H7 (cell line): Measurements from ENCODE around the gene CDON. TPM values are rescaled to one million over a fixed set of nuclear protein-coding genes. Genes with fewer than 3 reads are reported as not detected.
"Not testable (repeated sequence)": the region's sequence is repeated elsewhere in the genome, so short reads cannot be mapped to it uniquely, and the experiment has no call there.

Experiments used
- DNase-seq: peaks from one replicate; pipeline ENCODE4 v3.0.0; 2012
- H3K27me3 ChIP-seq: 2 replicates; pipeline ENCODE4 v1.6.0; 2011; ENCODE audit warnings: mild to moderate bottlenecking, low read length; ENCODE audit not compliant: control insufficient read depth, insufficient read depth
- H3K36me3 ChIP-seq: replicated peaks from 2 replicates; pipeline ENCODE4 v1.5.1; 2011; ENCODE audit warnings: low read length; ENCODE audit not compliant: control insufficient read depth, insufficient read depth
- H3K4me3 ChIP-seq: 2 replicates; pipeline ENCODE4 v1.5.1; 2011; ENCODE audit warnings: low read depth, mild to moderate bottlenecking, control low read depth, low read length, moderate library complexity; ENCODE audit not compliant: insufficient read depth
- total RNA-seq: library from RNA; depleted of rRNA; stranded (reverse); fragments of >200 nt; shearing (Covaris generic); gene quantifications from 2 replicates; pipeline ENCODE4 v1.2.3, GENCODE V29; 2014

CDON gene
- total RNA-seq, 1 experiment from 2014 or later, result 22.7 TPM

DNA sequence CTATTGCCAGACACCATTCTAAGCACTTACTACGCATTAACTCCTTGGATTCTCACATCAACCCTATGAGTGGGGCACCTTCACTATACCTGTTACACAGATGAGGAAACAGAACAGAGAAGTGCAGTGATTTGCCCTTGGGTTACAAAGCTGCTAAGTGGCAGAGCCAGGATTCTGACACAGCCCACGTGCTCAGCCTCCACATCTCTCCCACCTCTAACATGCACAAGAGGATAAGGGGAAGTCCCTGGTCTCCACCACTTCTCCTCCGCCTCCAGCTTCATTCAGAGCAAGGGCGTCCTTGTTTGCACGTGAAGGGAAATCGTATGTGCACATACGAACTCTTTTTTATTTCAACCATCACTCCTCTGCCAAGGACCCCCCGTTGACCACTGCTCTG lies 53.7 kb downstream of the CDON start:
- Histone ChIP-seq H3K36me3 (no peaks in the 10 kb centered on the region), H3K4me3 (no peak overlapping the region), H3K27me3 (no peaks in the 10 kb centered on the region)
- no peak for DNase-seq

DNA sequence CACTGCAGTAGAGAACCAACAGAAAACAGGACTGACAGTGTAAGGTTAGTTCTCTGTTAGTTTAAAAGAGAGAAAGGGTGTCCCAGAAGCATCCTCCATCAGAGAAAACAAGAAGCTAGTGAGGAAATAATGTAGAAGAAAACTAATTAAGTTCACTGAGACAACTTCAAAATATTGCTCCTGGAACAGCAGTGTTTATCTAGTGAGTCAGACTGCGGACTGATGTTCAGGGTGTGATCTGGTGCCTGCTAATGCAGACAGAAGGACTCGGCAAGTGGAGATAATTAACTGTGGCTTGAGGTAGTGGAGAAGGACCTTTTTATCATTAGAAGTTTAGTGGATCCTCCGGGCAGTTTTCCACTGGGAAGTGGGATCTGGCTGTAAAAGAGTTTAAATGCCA lies 55.4 kb downstream of the CDON start:
- no peak for DNase-seq
- Histone ChIP-seq H3K27me3 (no peaks in the 10 kb centered on the region), H3K4me3 (no peak overlapping the region), H3K36me3 (peaks cover 2% of the 10 kb centered on the region; the same call in 1 of the 2 replicates)

DNA sequence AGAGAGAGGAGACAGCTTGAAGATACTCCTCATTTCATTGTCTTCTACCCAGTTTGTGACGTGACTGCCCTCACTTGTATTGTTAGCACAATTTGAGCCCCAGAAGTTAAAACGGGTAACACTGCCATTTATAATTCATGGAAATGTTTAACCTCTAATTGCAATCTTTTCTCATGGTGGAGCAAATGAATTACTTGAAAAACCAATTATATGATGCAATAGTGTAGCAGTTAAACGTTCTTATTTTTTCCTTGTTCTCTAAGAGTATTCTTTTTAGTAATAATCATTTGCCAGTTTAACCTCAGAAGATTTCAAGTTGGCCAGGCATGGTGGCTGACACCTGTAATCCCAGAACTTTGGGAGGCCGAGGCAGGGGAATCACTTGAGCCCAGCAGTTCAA lies 56.6 kb downstream of the CDON start:
- Histone ChIP-seq H3K27me3 (no peaks in the 10 kb centered on the region), H3K4me3 (no peak overlapping the region), H3K36me3 (peaks cover 2% of the 10 kb centered on the region; the same call in 1 of the 2 replicates)
- no peak for DNase-seq

DNA sequence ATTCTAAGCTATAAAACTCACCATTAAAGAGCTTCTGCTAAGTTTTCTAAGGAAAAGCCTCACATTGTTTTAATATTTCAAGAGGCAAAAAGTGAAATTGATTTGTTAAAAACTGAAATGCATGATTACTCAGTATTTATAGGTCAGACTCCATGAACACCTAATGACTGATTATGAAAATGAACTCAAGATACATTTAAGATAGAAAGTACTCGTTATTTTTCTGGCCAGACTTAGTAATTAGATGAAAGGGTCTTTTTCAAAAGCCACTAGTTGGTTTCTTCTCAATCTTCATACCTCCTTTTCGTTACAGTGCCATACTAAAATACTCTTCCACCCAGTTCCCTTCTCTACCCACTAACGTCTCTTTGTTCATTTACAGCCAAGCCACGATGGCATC lies 60.5 kb downstream of the CDON start:
- Histone ChIP-seq H3K36me3 (peaks cover 5% of the 10 kb centered on the region), H3K4me3 (no peak overlapping the region), H3K27me3 (no peaks in the 10 kb centered on the region)
- DNase-seq, result no peak

DNA sequence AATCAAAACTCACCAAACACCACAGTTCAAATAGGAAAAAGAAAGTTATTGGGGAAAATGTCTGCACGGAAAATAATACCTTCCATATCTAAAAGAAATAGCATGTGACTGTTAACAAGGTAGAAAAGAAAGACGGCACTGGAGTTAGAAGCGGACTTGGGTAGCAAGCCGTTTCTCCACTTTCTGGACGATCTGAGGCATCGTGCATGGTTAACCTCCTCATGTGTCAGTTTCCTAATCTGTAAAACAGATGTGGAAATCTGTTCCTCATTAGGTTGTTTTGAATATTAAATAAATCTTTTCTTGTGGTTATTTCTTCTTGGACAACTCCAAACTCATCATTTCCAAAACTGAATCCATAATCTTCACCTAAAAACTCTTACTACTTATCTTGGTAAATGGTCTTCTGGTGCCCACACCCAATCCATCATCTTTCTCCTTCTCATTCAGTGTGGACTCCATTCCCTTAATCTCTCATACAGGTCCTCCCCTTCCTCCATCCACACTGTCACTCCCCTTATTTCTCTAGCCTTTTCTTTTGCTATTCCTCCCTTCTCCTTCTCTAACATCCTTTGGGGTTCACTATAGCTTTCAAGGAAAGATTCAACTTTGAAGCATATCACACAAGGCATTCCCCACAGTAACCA lies 63.3 kb downstream of the CDON start:
- DNase-seq, result no peak
- peaks cover 6% of the 10 kb centered on the region for H3K36me3 ChIP-seq
- H3K4me3 ChIP-seq, result no peak overlapping the region
- no peaks in the 10 kb centered on the region for H3K27me3 ChIP-seq

DNA sequence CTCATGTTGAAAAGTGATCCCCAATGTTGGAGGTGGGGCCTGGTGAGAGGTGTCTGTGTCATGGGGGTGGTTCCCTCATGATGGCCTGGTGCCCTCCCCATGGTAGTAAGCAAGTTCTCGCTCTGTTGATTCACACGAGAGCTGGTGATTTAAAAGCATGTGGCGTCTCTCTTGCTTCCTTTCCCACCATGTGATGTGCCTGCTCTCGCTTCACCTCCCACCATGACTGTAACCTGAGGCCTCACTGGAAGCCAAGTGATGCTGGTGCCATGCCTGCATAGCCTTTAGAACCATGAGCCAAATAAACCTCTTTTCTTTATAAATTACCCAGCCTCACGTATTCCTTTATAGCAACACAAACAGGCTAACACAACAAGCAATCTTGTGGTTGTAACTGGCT lies 64.4 kb downstream of the CDON start:
- peaks cover 6% of the 10 kb centered on the region for H3K36me3 ChIP-seq
- H3K27me3 ChIP-seq, result no peaks in the 10 kb centered on the region
- H3K4me3 ChIP-seq, result no peak overlapping the region
- no peak for DNase-seq

DNA sequence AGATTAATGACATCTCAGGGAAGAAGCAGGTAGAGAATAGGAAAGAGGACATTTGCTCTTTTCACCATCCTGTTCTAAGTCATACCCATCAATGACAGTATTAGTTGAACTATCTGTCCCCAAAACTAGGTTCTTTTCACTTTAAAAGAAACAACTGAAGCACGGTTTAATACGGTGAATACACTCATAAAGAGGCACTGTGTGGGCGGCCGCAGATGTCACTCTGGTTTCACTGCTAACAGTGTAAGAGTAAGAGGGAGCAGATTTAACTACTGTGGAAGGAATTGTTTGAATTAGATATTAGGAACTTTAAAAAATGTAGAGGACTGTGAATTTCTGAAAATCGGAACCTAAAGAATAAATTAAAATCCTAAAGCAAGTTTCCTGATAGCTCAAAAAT lies 67.4 kb downstream of the CDON start:
- Histone ChIP-seq H3K4me3 (no peak overlapping the region), H3K27me3 (no peaks in the 10 kb centered on the region), H3K36me3 (peaks cover 5% of the 10 kb centered on the region)
- no peak for DNase-seq

DNA sequence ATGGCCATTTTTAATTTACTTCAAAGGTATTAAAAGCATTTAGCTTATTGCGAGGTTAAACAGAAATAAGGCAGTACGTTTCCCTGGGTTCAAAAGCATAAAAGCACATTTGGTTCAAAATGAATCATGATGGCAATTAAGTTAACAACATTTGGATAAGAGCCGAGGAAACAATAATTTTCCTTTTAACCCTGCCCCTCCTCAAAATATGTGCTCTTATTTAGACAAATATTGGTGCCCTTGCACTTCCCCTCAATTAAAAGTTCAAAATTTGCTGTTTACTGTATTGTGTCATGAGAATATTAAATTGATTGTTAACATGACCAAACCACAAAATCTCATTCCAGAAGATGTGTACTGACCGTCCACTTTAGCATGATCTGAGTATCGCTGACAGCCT lies 68.2 kb downstream of the CDON start:
- Histone ChIP-seq H3K36me3 (peaks cover 5% of the 10 kb centered on the region), H3K4me3 (no peak overlapping the region)
- no peak for DNase-seq

DNA sequence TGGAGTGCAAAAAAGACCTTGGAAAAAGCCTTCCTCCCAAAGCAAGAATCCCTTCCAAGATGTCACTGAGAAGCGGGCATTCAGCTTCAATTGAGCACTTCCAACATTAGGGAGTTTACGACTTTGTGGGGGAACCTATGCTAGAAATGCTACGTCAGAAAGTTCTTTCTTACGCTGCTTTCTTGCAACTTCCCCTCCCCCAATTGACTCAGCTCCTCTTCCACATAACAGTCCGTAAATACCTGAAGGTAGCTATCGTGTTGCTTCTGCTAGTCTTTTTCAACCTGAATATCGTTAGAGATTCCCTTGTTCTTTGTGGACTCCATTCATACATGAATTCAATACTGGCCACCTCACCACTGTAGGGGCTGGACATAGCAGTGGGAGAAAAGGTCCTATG lies 69.8 kb downstream of the CDON start:
- no peak overlapping the region for H3K4me3 ChIP-seq
- H3K36me3 ChIP-seq, result peaks cover 1% of the 10 kb centered on the region
- DNase-seq, result no peak
- no peaks in the 10 kb centered on the region for H3K27me3 ChIP-seq

More for the DNA sequence above, 68.2 kb downstream of the CDON start:
- H3K27me3 ChIP-seq, result no peaks in the 10 kb centered on the region

DNA sequence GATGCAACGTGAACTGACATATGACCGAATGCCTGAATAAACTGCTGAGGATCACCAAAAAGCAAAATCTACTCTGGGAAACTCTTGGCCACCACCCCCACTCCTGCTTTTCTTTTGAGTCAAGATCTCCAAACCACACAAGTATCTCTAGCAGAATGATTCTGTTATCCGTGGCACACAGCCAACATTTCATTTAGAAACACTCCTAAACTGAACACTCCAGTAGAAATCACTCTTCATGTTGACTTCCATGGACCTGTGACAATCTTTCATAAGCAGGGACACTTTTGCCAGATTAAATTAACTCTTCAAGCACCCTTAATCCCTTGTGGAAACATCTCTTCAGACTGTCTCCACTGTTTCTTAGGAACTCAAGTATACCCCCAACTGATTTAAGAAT lies 72.4 kb downstream of the CDON start:
- Histone ChIP-seq H3K36me3 (no peaks in the 10 kb centered on the region; the same call in none of the 2 replicates), H3K27me3 (no peaks in the 10 kb centered on the region), H3K4me3 (no peak overlapping the region)
- no peak for DNase-seq

DNA sequence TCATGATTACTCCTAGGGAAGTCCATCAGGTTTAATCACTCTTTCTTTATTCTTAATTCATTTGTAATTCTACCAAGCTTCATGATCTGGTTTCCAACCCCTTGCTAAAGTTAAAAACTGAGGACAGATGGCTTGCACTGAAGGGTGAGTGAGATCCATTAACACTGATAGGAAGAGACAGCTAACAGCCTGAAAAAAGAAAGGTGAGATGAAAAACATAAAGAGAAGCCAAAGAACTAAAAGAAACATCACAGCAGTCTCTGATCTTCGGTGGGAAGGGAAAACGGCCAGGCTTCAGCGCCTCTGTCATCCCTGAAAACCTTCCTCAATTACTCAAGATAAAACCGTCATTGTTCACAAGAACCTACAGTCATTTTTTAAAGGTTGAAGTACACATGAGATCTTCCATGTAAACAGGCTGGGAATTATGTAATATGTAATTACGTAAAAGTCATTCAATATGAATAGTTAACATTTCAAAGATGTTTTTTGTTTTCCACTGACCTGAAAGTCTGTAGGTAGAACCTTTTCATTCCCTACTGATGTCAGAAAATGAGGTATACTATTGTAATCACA lies 75.5 kb downstream of the CDON start:
- peaks cover 3% of the 10 kb centered on the region; the same call in 1 of the 2 replicates for H3K36me3 ChIP-seq
- no peaks in the 10 kb centered on the region for H3K27me3 ChIP-seq
- no peak for DNase-seq
- no peak overlapping the region for H3K4me3 ChIP-seq

DNA sequence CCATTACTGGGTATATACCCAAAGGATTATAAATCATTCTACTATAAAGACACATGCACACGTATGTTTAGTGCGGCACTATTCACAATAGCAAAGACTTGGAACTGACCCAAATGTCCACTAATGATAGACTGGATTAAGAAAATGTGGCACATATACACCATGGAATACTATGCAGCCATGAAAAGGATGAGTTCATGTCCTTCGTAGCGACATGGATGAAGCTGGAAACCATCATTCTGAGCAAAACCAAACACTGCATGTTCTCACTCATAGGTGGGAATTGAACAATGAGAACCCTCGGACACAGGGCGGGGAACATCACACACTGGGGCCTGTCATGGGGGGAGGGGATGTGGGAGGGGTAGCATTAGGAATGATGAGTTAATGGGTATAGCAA lies 76.7 kb downstream of the CDON start:
- not testable (repeated sequence) for H3K4me3 ChIP-seq, H3K36me3 ChIP-seq, DNase-seq, H3K27me3 ChIP-seq

DNA sequence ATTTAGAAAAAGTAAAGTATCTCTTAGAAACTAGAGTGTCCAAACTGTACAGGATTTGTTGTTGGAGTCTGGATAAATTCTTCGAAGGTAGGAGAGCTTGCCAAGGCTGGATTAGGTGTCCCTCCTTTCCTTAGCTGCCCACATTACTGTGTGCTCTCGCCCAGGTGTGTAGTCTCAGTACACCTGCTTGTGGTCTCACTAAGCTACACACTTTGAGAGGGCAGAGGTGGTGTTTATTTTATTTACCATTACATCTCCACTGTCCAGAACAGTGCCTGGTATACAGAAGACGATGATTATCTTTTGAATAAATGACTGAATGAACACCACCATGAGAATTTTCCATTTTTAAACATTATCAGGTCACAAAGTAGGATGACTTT lies 80.3 kb downstream of the CDON start:
- Histone ChIP-seq H3K36me3 (peaks cover 3% of the 10 kb centered on the region; the same call in 1 of the 2 replicates), H3K4me3 (no peak overlapping the region), H3K27me3 (no peaks in the 10 kb centered on the region)
- DNase-seq, result no peak

DNA sequence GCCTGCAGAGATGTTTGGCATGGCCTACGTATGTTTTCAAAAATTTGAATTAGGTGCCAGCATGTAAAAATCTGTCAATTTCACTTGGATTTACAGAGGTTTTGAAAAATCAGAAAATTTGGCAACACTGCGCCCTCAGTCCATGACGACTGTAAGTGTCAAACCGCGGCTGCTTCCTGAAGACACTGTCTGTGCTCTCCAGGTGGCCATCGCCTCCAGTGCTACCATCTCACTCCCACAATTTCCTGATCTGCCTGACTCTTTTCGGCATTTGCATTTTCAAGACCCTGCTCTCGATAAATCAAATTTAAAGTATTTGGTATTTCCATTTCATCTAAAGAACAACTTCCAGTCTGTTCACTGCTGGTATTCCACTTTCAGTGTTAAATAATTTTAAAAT lies 82.2 kb downstream of the CDON start:
- H3K4me3 ChIP-seq, result no peak overlapping the region
- peaks cover 3% of the 10 kb centered on the region; the same call in 1 of the 2 replicates for H3K36me3 ChIP-seq
- no peaks in the 10 kb centered on the region for H3K27me3 ChIP-seq
- DNase-seq, result peak; percentile 7

DNA sequence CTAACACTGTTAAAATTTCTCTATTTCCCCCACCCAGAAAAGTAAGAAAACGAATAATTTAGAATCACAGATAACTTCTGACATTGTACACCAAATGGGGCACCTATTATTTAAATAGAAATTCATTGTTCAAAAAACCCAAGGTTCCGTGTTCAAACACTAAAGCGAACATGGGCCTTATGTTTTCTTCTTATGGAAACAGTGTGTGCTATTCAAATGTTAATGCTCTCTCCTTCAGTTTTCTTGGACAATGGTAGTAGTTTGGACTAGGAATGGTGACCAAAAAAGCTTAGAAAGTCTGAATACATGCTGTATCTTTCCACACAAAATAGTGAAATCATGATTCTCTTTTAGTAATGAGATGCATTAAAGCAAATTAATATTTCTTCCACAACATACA lies 83.2 kb downstream of the CDON start:
- DNase-seq, result no peak
- H3K27me3 ChIP-seq, result no peaks in the 10 kb centered on the region
- H3K36me3 ChIP-seq, result peaks cover 3% of the 10 kb centered on the region; the same call in 1 of the 2 replicates
- no peak overlapping the region for H3K4me3 ChIP-seq
